ENCODE data around the gene SLC5A9.

The SLC5A9 gene

GRCh38 chr1:48246727-48247126 is 24.2 kb downstream of the SLC5A9 start:
- no peak for DNase-seq

GRCh38 chr1:48248356-48248755 is 25.8 kb downstream of the SLC5A9 start:
- TF ChIP-seq CTCF (IDR thresholded peaks at IDR 0.05; ENCODE audit: low read depth, low read length, missing control alignments) = no peak
- in situ Hi-C loops (cut with HindIII; ENCODE audit: low pct_ligation_motif_present, low sequenced_read_pairs) = no loop called here
- H3K27me3 ChIP-seq (replicated peaks) = no peaks in the 10 kb centered on the region
- no peak for DNase-seq
- no peak overlapping the region for H3K27ac ChIP-seq
- H3K36me3 ChIP-seq (replicated peaks) = no peaks in the 10 kb centered on the region
- H3K4me3 ChIP-seq (ENCODE audit: low read depth, low read length) = no peak overlapping the region

More at GRCh38 chr1:48246727-48247126, 24.2 kb downstream of the SLC5A9 start:
- no peaks in the 10 kb centered on the region for H3K36me3 ChIP-seq (replicated peaks)
- TF ChIP-seq CTCF (IDR thresholded peaks at IDR 0.05; ENCODE audit: low read depth, low read length, missing control alignments) = no peak
- in situ Hi-C loops (cut with HindIII; ENCODE audit: low pct_ligation_motif_present, low sequenced_read_pairs) = no loop called here
- no peaks in the 10 kb centered on the region for H3K27me3 ChIP-seq (replicated peaks)
- H3K27ac ChIP-seq = no peak overlapping the region
- no peak overlapping the region for H3K4me3 ChIP-seq (ENCODE audit: low read depth, low read length)

- Histone ChIP-seq H3K27me3 (replicated peaks) (no peaks in the 10 kb centered on the region), H3K4me3 (ENCODE audit: low read depth, low read length) (no peak overlapping the region), H3K27ac (no peak overlapping the region), H3K36me3 (replicated peaks) (no peaks in the 10 kb centered on the region)
- TF ChIP-seq CTCF (IDR thresholded peaks at IDR 0.05; ENCODE audit: low read depth, low read length, missing control alignments) = no peak
- in situ Hi-C loops (cut with HindIII; ENCODE audit: low pct_ligation_motif_present, low sequenced_read_pairs) = no loop called here
- no peak for DNase-seq
These were observed 27.4 kb downstream of the SLC5A9 start for GRCh38 chr1:48249868-48250267.

- no peak for DNase-seq
- in situ Hi-C loops (cut with HindIII; ENCODE audit: low pct_ligation_motif_present, low sequenced_read_pairs) = no loop called here
- no peak overlapping the region for H3K4me3 ChIP-seq (ENCODE audit: low read depth, low read length)
- no peaks in the 10 kb centered on the region for H3K36me3 ChIP-seq (replicated peaks)
- no peaks in the 10 kb centered on the region for H3K27me3 ChIP-seq (replicated peaks)
- no peak overlapping the region for H3K27ac ChIP-seq
- TF ChIP-seq CTCF (IDR thresholded peaks at IDR 0.05; ENCODE audit: low read depth, low read length, missing control alignments) = no peak
These were observed 28.1 kb downstream of the SLC5A9 start for GRCh38 chr1:48250572-48250971.

- Histone ChIP-seq H3K36me3 (replicated peaks) (no peaks in the 10 kb centered on the region), H3K27ac (no peak overlapping the region), H3K27me3 (replicated peaks) (no peaks in the 10 kb centered on the region), H3K4me3 (ENCODE audit: low read depth, low read length) (no peak overlapping the region)
- in situ Hi-C loops (cut with HindIII; ENCODE audit: low pct_ligation_motif_present, low sequenced_read_pairs) = no loop called here
- DNase-seq = no peak
- TF ChIP-seq CTCF (IDR thresholded peaks at IDR 0.05; ENCODE audit: low read depth, low read length, missing control alignments) = no peak
These were observed 28.8 kb downstream of the SLC5A9 start for GRCh38 chr1:48251323-48251722.

GRCh38 chr1:48251821-48252220 is 29.3 kb downstream of the SLC5A9 start:
- Histone ChIP-seq H3K27ac (no peak overlapping the region), H3K36me3 (replicated peaks) (no peaks in the 10 kb centered on the region), H3K4me3 (ENCODE audit: low read depth, low read length) (no peak overlapping the region), H3K27me3 (replicated peaks) (no peaks in the 10 kb centered on the region)
- TF ChIP-seq CTCF (IDR thresholded peaks at IDR 0.05; ENCODE audit: low read depth, low read length, missing control alignments) = no peak
- in situ Hi-C loops (cut with HindIII; ENCODE audit: low pct_ligation_motif_present, low sequenced_read_pairs) = no loop called here
- no peak for DNase-seq

Data from brain microvascular endothelial cell (primary cell).